BE2C (cell line): ENCODE data around the gene FNDC11.

Experiments
- DNase-seq: peaks from one replicate; pipeline ENCODE4 v3.0.0-alpha.2; 2020
- H3K27me3 ChIP-seq: fragments of 250-450 bp; sonication (Bioruptor Pico); 2 replicates; pipeline ENCODE4 v1.5.1; 2020; ENCODE audit warnings: mild to moderate bottlenecking
- H3K36me3 ChIP-seq: fragments of 250-450 bp; sonication (Bioruptor Pico); 2 replicates; pipeline ENCODE4 v1.5.1; 2020; ENCODE audit warnings: mild to moderate bottlenecking
- H3K4me1 ChIP-seq: fragments of 250-450 bp; sonication (Bioruptor Pico); 2 replicates; pipeline ENCODE4 v1.5.1; 2020
- H3K4me3 ChIP-seq: 2 replicates; pipeline ENCODE4 v1.5.1; 2011; ENCODE audit warnings: low read depth, low read length
- H3K9me3 ChIP-seq: fragments of 250-450 bp; sonication (Bioruptor Pico); 2 replicates; pipeline ENCODE4 v1.5.1; 2020
- TF ChIP-seq, protein P1 (sequence below): IDR thresholded peaks from 2 replicates; pipeline ENCODE4 v1.5.1; 2012; ENCODE audit warnings: mild to moderate bottlenecking, low read depth, low read length

Gene FNDC11

GRCh38 chr20:63591786-63592355, 37.9 kb downstream of the FNDC11 start:
- TF ChIP-seq, protein P1, sequence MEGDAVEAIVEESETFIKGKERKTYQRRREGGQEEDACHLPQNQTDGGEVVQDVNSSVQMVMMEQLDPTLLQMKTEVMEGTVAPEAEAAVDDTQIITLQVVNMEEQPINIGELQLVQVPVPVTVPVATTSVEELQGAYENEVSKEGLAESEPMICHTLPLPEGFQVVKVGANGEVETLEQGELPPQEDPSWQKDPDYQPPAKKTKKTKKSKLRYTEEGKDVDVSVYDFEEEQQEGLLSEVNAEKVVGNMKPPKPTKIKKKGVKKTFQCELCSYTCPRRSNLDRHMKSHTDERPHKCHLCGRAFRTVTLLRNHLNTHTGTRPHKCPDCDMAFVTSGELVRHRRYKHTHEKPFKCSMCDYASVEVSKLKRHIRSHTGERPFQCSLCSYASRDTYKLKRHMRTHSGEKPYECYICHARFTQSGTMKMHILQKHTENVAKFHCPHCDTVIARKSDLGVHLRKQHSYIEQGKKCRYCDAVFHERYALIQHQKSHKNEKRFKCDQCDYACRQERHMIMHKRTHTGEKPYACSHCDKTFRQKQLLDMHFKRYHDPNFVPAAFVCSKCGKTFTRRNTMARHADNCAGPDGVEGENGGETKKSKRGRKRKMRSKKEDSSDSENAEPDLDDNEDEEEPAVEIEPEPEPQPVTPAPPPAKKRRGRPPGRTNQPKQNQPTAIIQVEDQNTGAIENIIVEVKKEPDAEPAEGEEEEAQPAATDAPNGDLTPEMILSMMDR = no peak
- no peak for DNase-seq
- Histone ChIP-seq H3K27me3 (no peaks in the 10 kb centered on the region), H3K36me3 (peaks cover 48% of the 10 kb centered on the region), H3K4me1 (no peaks in the 10 kb centered on the region; the same call in 1 of the 2 replicates), H3K4me3 (no peak overlapping the region), H3K9me3 (no peaks in the 10 kb centered on the region)

- TF ChIP-seq, protein P1 = no peak
- peaks cover 48% of the 10 kb centered on the region for H3K36me3 ChIP-seq
- H3K9me3 ChIP-seq = no peaks in the 10 kb centered on the region
- H3K27me3 ChIP-seq = no peaks in the 10 kb centered on the region
- no peak overlapping the region for H3K4me3 ChIP-seq
- no peaks in the 10 kb centered on the region; the same call in 1 of the 2 replicates for H3K4me1 ChIP-seq
- no peak for DNase-seq
Measured at GRCh38 chr20:63592661-63593060, 38.7 kb downstream of the FNDC11 start.

GRCh38 chr20:63594043-63594561, 40.1 kb downstream of the FNDC11 start:
- no peaks in the 10 kb centered on the region for H3K27me3 ChIP-seq
- DNase-seq = no peak
- H3K9me3 ChIP-seq = no peaks in the 10 kb centered on the region
- H3K4me3 ChIP-seq = no peak overlapping the region
- peaks cover 58% of the 10 kb centered on the region for H3K36me3 ChIP-seq
- TF ChIP-seq, protein P1 = no peak
- H3K4me1 ChIP-seq = no peaks in the 10 kb centered on the region

GRCh38 chr20:63595416-63596127, 41.6 kb downstream of the FNDC11 start:
- TF ChIP-seq, protein P1 = no peak
- Histone ChIP-seq H3K4me1 (no peaks in the 10 kb centered on the region), H3K27me3 (no peaks in the 10 kb centered on the region), H3K4me3 (no peak overlapping the region), H3K9me3 (no peaks in the 10 kb centered on the region), H3K36me3 (peaks cover 52% of the 10 kb centered on the region)
- DNase-seq = no peak

- peaks cover 57% of the 10 kb centered on the region for H3K36me3 ChIP-seq
- no peak overlapping the region for H3K4me3 ChIP-seq
- H3K27me3 ChIP-seq = no peaks in the 10 kb centered on the region
- H3K9me3 ChIP-seq = no peaks in the 10 kb centered on the region
- TF ChIP-seq, protein P1 = no peak
- H3K4me1 ChIP-seq = no peaks in the 10 kb centered on the region
- no peak for DNase-seq
Measured at GRCh38 chr20:63596423-63596822, 42.5 kb downstream of the FNDC11 start.
